Type B pancreatic cell (in vitro differentiated cells): ENCODE measurements around the gene EIF5. TPM values are rescaled to one million over a fixed set of nuclear protein-coding genes. Genes with fewer than 3 reads are reported as not detected.

Source experiments
- DNase-seq: peaks from one replicate; pipeline ENCODE4 v3.0.0; 2021; ENCODE audit warnings: mixed read lengths; ENCODE audit not compliant: unreplicated experiment; ENCODE audit errors: extremely low spot score
- H3K27ac Mint-ChIP-seq: 2 replicates; pipeline ENCODE4 v1.8.0; 2021; ENCODE audit warnings: mild to moderate bottlenecking, mixed read lengths
- H3K27me3 Mint-ChIP-seq: 2 replicates; pipeline ENCODE4 v1.8.0; 2021; ENCODE audit warnings: mixed read lengths
- H3K36me3 Mint-ChIP-seq: 2 replicates; pipeline ENCODE4 v1.8.0; 2021; ENCODE audit warnings: mixed read lengths
- H3K4me1 Mint-ChIP-seq: one replicate; pipeline ENCODE4 v1.8.0; 2021; ENCODE audit warnings: mixed read lengths; ENCODE audit not compliant: unreplicated experiment
- H3K4me3 Mint-ChIP-seq: 2 replicates; pipeline ENCODE4 v1.8.0; 2021; ENCODE audit warnings: mild to moderate bottlenecking, mixed read lengths
- H3K9me3 Mint-ChIP-seq: 2 replicates; pipeline ENCODE4 v1.8.0; 2021; ENCODE audit warnings: mixed read lengths
- total RNA-seq: library from RNA; stranded (reverse); gene quantifications from 2 replicates; pipeline ENCODE4 v1.2.1, GENCODE V29; 2021; ENCODE audit warnings: low replicate concordance
- TF ChIP-seq, protein P1 (sequence below): fragments of 200-600 bp; sonication (generic); conservative IDR thresholded peaks from 2 replicates; pipeline ENCODE4 v1.5.0; 2021; ENCODE audit warnings: antibody characterized with exemption, mild to moderate bottlenecking

The EIF5 gene
- total RNA-seq, 1 donor from 2014 or later = 340 TPM

DNA sequence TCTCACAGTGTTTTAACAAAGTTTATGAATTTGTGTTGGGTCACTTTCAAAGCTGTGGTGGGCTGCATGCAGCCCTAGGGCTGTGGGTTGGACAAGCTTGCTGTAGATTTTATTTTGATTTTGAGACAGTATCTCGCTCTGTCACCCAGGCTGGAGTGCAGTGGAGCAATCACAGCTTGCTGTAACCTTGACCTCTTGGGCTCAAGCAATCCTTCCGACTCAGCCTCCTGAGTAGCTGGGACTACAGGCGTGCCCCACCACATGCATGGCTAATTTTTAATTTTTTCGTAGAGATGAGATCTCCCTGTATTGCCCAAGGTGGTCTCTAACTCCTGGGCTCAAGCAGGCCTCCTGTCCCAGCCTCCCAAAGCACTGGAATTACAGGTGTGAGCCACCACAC lies 56.6 kb downstream of the EIF5 start:
- no peak for DNase-seq
- TF ChIP-seq, protein P1, sequence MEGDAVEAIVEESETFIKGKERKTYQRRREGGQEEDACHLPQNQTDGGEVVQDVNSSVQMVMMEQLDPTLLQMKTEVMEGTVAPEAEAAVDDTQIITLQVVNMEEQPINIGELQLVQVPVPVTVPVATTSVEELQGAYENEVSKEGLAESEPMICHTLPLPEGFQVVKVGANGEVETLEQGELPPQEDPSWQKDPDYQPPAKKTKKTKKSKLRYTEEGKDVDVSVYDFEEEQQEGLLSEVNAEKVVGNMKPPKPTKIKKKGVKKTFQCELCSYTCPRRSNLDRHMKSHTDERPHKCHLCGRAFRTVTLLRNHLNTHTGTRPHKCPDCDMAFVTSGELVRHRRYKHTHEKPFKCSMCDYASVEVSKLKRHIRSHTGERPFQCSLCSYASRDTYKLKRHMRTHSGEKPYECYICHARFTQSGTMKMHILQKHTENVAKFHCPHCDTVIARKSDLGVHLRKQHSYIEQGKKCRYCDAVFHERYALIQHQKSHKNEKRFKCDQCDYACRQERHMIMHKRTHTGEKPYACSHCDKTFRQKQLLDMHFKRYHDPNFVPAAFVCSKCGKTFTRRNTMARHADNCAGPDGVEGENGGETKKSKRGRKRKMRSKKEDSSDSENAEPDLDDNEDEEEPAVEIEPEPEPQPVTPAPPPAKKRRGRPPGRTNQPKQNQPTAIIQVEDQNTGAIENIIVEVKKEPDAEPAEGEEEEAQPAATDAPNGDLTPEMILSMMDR = no peak
- H3K9me3 Mint-ChIP-seq = no peaks in the 10 kb centered on the region
- no peak overlapping the region for H3K27ac Mint-ChIP-seq
- peaks cover 5% of the 10 kb centered on the region for H3K36me3 Mint-ChIP-seq
- H3K4me3 Mint-ChIP-seq = no peak overlapping the region
- H3K27me3 Mint-ChIP-seq = no peaks in the 10 kb centered on the region
- peaks cover 40% of the 10 kb centered on the region for H3K4me1 Mint-ChIP-seq

DNA sequence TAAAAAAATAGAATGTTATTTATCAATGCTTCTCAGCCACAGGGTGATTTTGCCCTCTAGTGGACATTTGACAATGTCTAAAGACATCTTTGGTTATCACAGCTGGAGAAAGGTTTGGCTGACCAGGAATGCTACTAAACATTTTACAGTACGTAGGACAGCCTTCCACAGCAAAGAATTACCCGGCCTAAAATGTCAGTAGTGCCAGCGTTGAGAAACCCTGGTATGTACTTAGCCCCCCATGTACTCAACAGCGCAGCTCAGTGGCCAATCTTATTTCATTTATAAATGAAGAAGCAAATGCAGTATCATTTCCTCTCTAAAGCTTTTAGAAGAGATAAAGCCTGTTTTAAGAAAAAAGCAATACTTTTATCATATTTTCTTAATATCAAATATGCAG lies 57.0 kb downstream of the EIF5 start:
- no peaks in the 10 kb centered on the region for H3K9me3 Mint-ChIP-seq
- no peaks in the 10 kb centered on the region for H3K27me3 Mint-ChIP-seq
- peaks cover 45% of the 10 kb centered on the region for H3K4me1 Mint-ChIP-seq
- no peak overlapping the region for H3K4me3 Mint-ChIP-seq
- DNase-seq = no peak
- TF ChIP-seq, protein P1 = peak; percentile 89
- peaks cover 5% of the 10 kb centered on the region for H3K36me3 Mint-ChIP-seq
- H3K27ac Mint-ChIP-seq = peak overlapping the region; percentile 62

DNA sequence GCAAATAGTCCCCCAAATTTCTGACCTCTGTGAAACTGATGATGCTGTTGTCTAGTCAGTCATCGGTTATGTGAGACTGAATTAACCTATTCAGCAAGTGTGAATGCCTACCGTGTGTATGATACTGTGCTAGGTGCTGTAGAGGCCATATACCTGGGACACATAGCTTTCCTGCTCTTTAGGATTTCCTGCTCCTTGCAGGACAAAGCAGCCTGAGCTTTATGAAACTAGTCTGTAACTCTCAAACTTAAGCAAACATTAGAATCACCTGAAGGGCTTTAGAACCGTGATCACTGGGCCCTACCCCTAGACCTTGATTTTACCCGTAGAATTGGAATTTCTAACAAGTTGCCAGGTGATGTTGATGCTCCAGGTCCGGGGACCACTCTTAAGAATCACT lies 58.1 kb downstream of the EIF5 start:
- TF ChIP-seq, protein P1 = no peak
- H3K9me3 Mint-ChIP-seq = no peaks in the 10 kb centered on the region
- no peak for DNase-seq
- H3K4me3 Mint-ChIP-seq = no peak overlapping the region
- no peaks in the 10 kb centered on the region for H3K27me3 Mint-ChIP-seq
- peaks cover 5% of the 10 kb centered on the region for H3K36me3 Mint-ChIP-seq
- peak overlapping the region; percentile 39 for H3K27ac Mint-ChIP-seq
- H3K4me1 Mint-ChIP-seq = peaks cover 41% of the 10 kb centered on the region

DNA sequence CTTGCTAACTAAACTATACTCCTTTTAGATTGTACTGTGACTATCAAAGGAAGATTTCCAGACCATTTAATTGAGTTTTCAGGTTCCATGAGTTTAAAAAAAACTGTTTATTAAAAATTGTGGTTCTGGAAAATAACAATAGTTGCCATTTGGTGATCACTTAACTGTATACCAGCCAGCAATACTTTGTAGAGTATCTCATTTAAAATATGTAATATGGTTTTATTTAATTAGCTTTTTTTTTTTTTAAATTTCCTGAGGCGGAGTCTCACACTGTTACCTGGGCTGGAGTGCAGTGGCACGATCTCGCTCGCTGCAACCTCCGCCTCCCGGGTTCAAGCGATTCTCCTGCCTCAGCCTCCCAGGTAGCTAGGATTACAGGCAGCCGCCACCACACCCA lies 58.5 kb downstream of the EIF5 start:
- H3K27me3 Mint-ChIP-seq = no peaks in the 10 kb centered on the region
- no peaks in the 10 kb centered on the region for H3K9me3 Mint-ChIP-seq
- no peak for DNase-seq
- H3K27ac Mint-ChIP-seq = no peak overlapping the region
- H3K4me3 Mint-ChIP-seq = no peak overlapping the region
- H3K36me3 Mint-ChIP-seq = peaks cover 5% of the 10 kb centered on the region
- peaks cover 40% of the 10 kb centered on the region for H3K4me1 Mint-ChIP-seq
- TF ChIP-seq, protein P1 = no peak

DNA sequence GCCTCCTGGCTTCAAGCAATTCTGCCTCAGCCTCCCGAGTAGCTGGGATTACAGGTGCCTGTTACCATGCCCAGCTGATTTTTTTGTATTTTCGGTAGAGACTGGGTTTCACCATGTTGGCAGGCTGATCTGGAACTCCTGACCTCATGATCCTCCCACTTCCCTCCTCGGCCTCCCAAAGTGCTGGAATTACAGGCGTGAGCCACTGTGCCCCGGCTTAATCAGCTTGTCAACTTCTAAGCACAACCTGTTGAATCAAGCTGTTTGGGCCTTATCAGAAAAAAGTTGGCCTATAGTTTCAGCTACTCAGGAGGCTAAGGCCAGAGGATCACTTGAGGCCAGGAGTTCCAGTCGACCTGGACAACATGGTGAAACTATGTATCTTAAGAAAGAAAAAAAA lies 59.0 kb downstream of the EIF5 start:
- Mint-ChIP-seq H3K27me3 (no peaks in the 10 kb centered on the region), H3K27ac (no peak overlapping the region), H3K4me3 (no peak overlapping the region), H3K36me3 (peaks cover 5% of the 10 kb centered on the region), H3K4me1 (peaks cover 45% of the 10 kb centered on the region), H3K9me3 (no peaks in the 10 kb centered on the region)
- TF ChIP-seq, protein P1 = no peak
- DNase-seq = no peak
